Sigmoid colon (tissue), 7 donors: Measurements from ENCODE around the gene HEPACAM2. TPM values are rescaled to one million over a fixed set of nuclear protein-coding genes. Genes with fewer than 3 reads are reported as not detected.

Experiments used
- DNase-seq: peaks from one replicate; pipeline ENCODE4 v3.0.0-alpha.2; 2019
- H3K27ac ChIP-seq, 4 donors: fragments of 200-600 bp; sonication (generic); one replicate each; pipeline ENCODE4 v1.5.1; 2016 to 2019; ENCODE audit warnings: mild to moderate bottlenecking in 1 of 4
- H3K27me3 ChIP-seq, 3 donors: fragments of 200-600 bp; sonication (generic); one replicate each; pipeline ENCODE4 v1.5.1; 2019; ENCODE audit warnings: mild to moderate bottlenecking in 1 of 3
- H3K36me3 ChIP-seq, 4 donors: fragments of 200-600 bp; sonication (generic); one replicate each; pipeline ENCODE4 v1.5.1; 2016 to 2019
- H3K4me1 ChIP-seq, 4 donors: fragments of 200-600 bp; sonication (generic); one replicate each; pipeline ENCODE4 v1.5.1; 2017 to 2019
- H3K4me3 ChIP-seq, 4 donors: fragments of 200-600 bp; sonication (generic); one replicate each; pipeline ENCODE4 v1.5.1; 2017 to 2019; ENCODE audit warnings: mild to moderate bottlenecking in 2 of 4, moderate library complexity in 1 of 4
- H3K9me3 ChIP-seq, 4 donors: fragments of 200-600 bp in 3 of 4; sonication (generic) in 3 of 4; one replicate each; pipeline versions ENCODE4 v1.5.1 to v1.6.1; 2013 to 2019
- CTCF ChIP-seq, 4 experiments: fragments of 450-650 bp in 3 of 4; fragments of 200-600 bp in 1 of 4; IDR thresholded peaks; one replicate each; pipeline ENCODE4 v1.5.1; 2016 to 2019; ENCODE audit warnings: antibody characterized with exemption in 4 of 4, mild to moderate bottlenecking in 3 of 4, moderate library complexity in 2 of 4
- EP300 ChIP-seq, 4 donors: sonication (generic); formaldehyde crosslinking; IDR thresholded peaks; one replicate each; pipeline ENCODE4 v1.6.1; 2017; ENCODE audit warnings: antibody characterized with exemption in 4 of 4
- POLR2A ChIP-seq, 2 donors: fragments of 450-650 bp; IDR thresholded peaks; one replicate each; pipeline ENCODE4 v1.6.1; 2016; ENCODE audit warnings: antibody characterized with exemption in 2 of 2, mild to moderate bottlenecking in 2 of 2, moderate library complexity in 2 of 2
- POLR2AphosphoS5 ChIP-seq, 4 donors: sonication (generic); formaldehyde crosslinking; IDR thresholded peaks; one replicate each; pipeline ENCODE4 v1.6.1; 2017; ENCODE audit warnings: antibody characterized with exemption in 4 of 4
- WGBS, 2 donors: extraction: QIAGEN DNeasy Blood & Tissue Kit; methylation state at CpG; one replicate each; pipeline ENCODE4 v1.1.7; 2013; 5-methylcytosine and 5-hydroxymethylcytosine counted together
- intact Hi-C: fragments of 100-400 bp; cut with DNase I; formaldehyde crosslinking; loops from one replicate; pipeline ENCODE4 v1.15.1; 2023
- polyA plus RNA-seq, 3 donors: library from polyadenylated mRNA; stranded (reverse); fragments of 200-250 nt; gene quantifications; one replicate each; pipeline ENCODE4 v1.2.3, GENCODE V29; 2013
- total RNA-seq, 4 donors: library from RNA; depleted of rRNA; stranded (reverse); fragments of >200 nt; gene quantifications; one replicate each; pipeline ENCODE4 v1.1.0, GENCODE V29; 2016
- donor health status: healthy with polysubstance abuse.
- donor health status: Bipolar disorder and iron deficiency.
- donor health status: healthy.

HEPACAM2 gene
- total and polyA plus RNA-seq, 7 donors, result 0.36 to 57.7 (median 25.2) TPM; not detected in 3

GRCh38 chr7:93147363-93147762, 78.9 kb downstream of the HEPACAM2 start:
- H3K4me1 ChIP-seq, result peaks cover 0 to 10% (median 5%) of the 10 kb centered on the region in 4 donors
- H3K27ac ChIP-seq, result peak overlapping the region; percentile 28 to 51 (median 39)
- TF ChIP-seq POLR2AphosphoS5 (IDR thresholded peaks at IDR 0.05) (peak in 1 of 4 donors; percentile 6), POLR2A (IDR thresholded peaks at IDR 0.05) (no peak), EP300 (IDR thresholded peaks at IDR 0.05) (no peak), CTCF (IDR thresholded peaks at IDR 0.05) (no peak)
- DNase-seq, result peak; percentile 55
- H3K36me3 ChIP-seq, result peaks cover 0 to 27% (median 0%) of the 10 kb centered on the region in 4 donors
- H3K27me3 ChIP-seq, result no peaks in the 10 kb centered on the region
- 0% methylated on average over 3 of the region's 3 CpGs for WGBS, 2 donors
- peak overlapping the region; percentile 22 to 47 (median 42) for H3K4me3 ChIP-seq
- H3K9me3 ChIP-seq, result no peaks in the 10 kb centered on the region
- intact Hi-C loops, result loop anchor here (5.0 to 10.0 kb wide), 2 partner anchors 50 to 77 kb away; partner anchors contain the start of gene HEPACAM2

- Histone ChIP-seq H3K36me3 (peaks cover 0 to 35% (median 0%) of the 10 kb centered on the region in 4 donors), H3K4me3 (peak overlapping the region in 3 of 4 donors; percentile 37 to 47 (median 46)), H3K9me3 (no peaks in the 10 kb centered on the region), H3K4me1 (peaks cover 0 to 10% (median 5%) of the 10 kb centered on the region in 4 donors), H3K27ac (peak overlapping the region in 2 of 4 donors; percentile 37 to 51), H3K27me3 (no peaks in the 10 kb centered on the region)
- intact Hi-C loops, result loop anchor here (5.0 to 10.0 kb wide), 2 partner anchors 51 to 78 kb away; partner anchors contain the start of gene HEPACAM2
- TF ChIP-seq POLR2A (IDR thresholded peaks at IDR 0.05) (no peak), POLR2AphosphoS5 (IDR thresholded peaks at IDR 0.05) (no peak), EP300 (IDR thresholded peaks at IDR 0.05) (no peak), CTCF (IDR thresholded peaks at IDR 0.05) (no peak)
- no peak for DNase-seq
- WGBS, 2 donors, result 46 to 77% methylated on average over 5 of the region's 5 CpGs
Observed at GRCh38 chr7:93146472-93147141, 79.7 kb downstream of the HEPACAM2 start.

GRCh38 chr7:93146036-93146435, 80.2 kb downstream of the HEPACAM2 start:
- TF ChIP-seq EP300 (IDR thresholded peaks at IDR 0.05), result no peak
- TF ChIP-seq POLR2AphosphoS5 (IDR thresholded peaks at IDR 0.05), result no peak
- no peak for TF ChIP-seq POLR2A (IDR thresholded peaks at IDR 0.05)
- TF ChIP-seq CTCF (IDR thresholded peaks at IDR 0.05), result no peak
- Histone ChIP-seq H3K36me3 (peaks cover 0 to 39% (median 0%) of the 10 kb centered on the region in 4 donors), H3K27ac (no peak overlapping the region), H3K27me3 (no peaks in the 10 kb centered on the region), H3K9me3 (no peaks in the 10 kb centered on the region), H3K4me3 (no peak overlapping the region), H3K4me1 (peaks cover 0 to 10% (median 5%) of the 10 kb centered on the region in 4 donors)
- DNase-seq, result no peak
- 23 to 39% methylated on average over 1 of the region's 1 CpG for WGBS, 2 donors
- intact Hi-C loops, result loop anchor here (5.0 to 10.0 kb wide), 2 partner anchors 51 to 79 kb away; partner anchors contain the start of gene HEPACAM2

- Histone ChIP-seq H3K27me3 (no peaks in the 10 kb centered on the region), H3K36me3 (peaks cover 0 to 46% (median 0%) of the 10 kb centered on the region in 4 donors), H3K4me1 (peaks cover 0 to 10% (median 5%) of the 10 kb centered on the region in 4 donors), H3K27ac (no peak overlapping the region), H3K4me3 (no peak overlapping the region), H3K9me3 (no peaks in the 10 kb centered on the region)
- TF ChIP-seq POLR2A (IDR thresholded peaks at IDR 0.05) (no peak), CTCF (IDR thresholded peaks at IDR 0.05) (no peak), EP300 (IDR thresholded peaks at IDR 0.05) (no peak), POLR2AphosphoS5 (IDR thresholded peaks at IDR 0.05) (no peak)
- no peak for DNase-seq
- 51 to 75% methylated on average over 3 of the region's 3 CpGs for whole genome bisulfite sequencing, 2 donors
- intact Hi-C loops, result loop anchor here (5.0 to 10.0 kb wide), 2 partner anchors 52 to 79 kb away; partner anchors contain the start of gene HEPACAM2
Observed at GRCh38 chr7:93145354-93145753, 80.9 kb downstream of the HEPACAM2 start.
